Esophagus (tissue), 2 donors: ENCODE data around the gene ZCCHC17. TPM values are rescaled to one million over a fixed set of nuclear protein-coding genes. Genes with fewer than 3 reads are reported as not detected.

Experiments used
- H3K27ac ChIP-seq, 2 donors: one replicate each; pipeline ENCODE4 v1.5.1; 2013; ENCODE audit warnings: low read depth in 2 of 2, mild to moderate bottlenecking in 2 of 2, inconsistent platforms in 1 of 2, low read length in 1 of 2, moderate library complexity in 1 of 2
- H3K27me3 ChIP-seq, 2 donors: one replicate each; pipeline ENCODE4 v1.6.1; 2013; ENCODE audit warnings: low read length in 2 of 2, control low read depth in 1 of 2, mild to moderate bottlenecking in 1 of 2; ENCODE audit not compliant: insufficient read depth in 2 of 2, control insufficient read depth in 1 of 2
- H3K36me3 ChIP-seq, 2 donors: one replicate each; pipeline ENCODE4 v1.6.1; 2013; ENCODE audit warnings: low read length in 1 of 2; ENCODE audit not compliant: control insufficient read depth in 2 of 2, insufficient read depth in 2 of 2
- H3K4me1 ChIP-seq, 2 donors: one replicate each; pipeline ENCODE4 v1.6.1; 2013; ENCODE audit warnings: low read length in 1 of 2; ENCODE audit not compliant: control insufficient read depth in 2 of 2, insufficient read depth in 2 of 2
- H3K4me3 ChIP-seq, 2 donors: one replicate each; pipeline ENCODE4 v1.5.1; 2013; ENCODE audit warnings: low read length in 2 of 2, mild to moderate bottlenecking in 2 of 2, low read depth in 1 of 2, moderate library complexity in 1 of 2
- H3K9me3 ChIP-seq, 2 donors: one replicate each; pipeline ENCODE4 v1.6.1; 2013; ENCODE audit warnings: mild to moderate bottlenecking in 2 of 2, low read depth in 1 of 2, low read length in 1 of 2, moderate library complexity in 1 of 2; ENCODE audit not compliant: control insufficient read depth in 2 of 2, insufficient read depth in 1 of 2
- WGBS, 2 donors: extraction: QIAGEN DNeasy Blood & Tissue Kit; methylation state at CpG; one replicate each; pipeline ENCODE4 v1.1.7; 2013; 5-methylcytosine and 5-hydroxymethylcytosine counted together
- polyA plus RNA-seq, 2 donors: library from polyadenylated mRNA; stranded (reverse); fragments of 200-250 nt; gene quantifications; one replicate each; pipeline ENCODE4 v1.2.3, GENCODE V29; 2013
- donor health status: healthy with polysubstance abuse.
- donor health status: Bipolar disorder and iron deficiency.

Gene ZCCHC17
- polyA plus RNA-seq, 2 donors, result 16.9 to 20.3 TPM

- Histone ChIP-seq H3K36me3 (no peaks in the 10 kb centered on the region), H3K4me1 (peaks cover 0 to 6% of the 10 kb centered on the region in 2 donors), H3K9me3 (no peaks in the 10 kb centered on the region), H3K27ac (no peak overlapping the region), H3K4me3 (no peak overlapping the region), H3K27me3 (no peaks in the 10 kb centered on the region)
- 51 to 54% methylated on average over 6 of the region's 6 CpGs for whole genome bisulfite sequencing, 2 donors
Measured at GRCh38 chr1:31409946-31410858, 113.4 kb downstream of the ZCCHC17 start.

- H3K36me3 ChIP-seq, result no peaks in the 10 kb centered on the region
- H3K27ac ChIP-seq, result no peak overlapping the region
- H3K4me3 ChIP-seq, result no peak overlapping the region
- WGBS, 2 donors, result 72 to 79% methylated on average over 4 of the region's 4 CpGs
- H3K4me1 ChIP-seq, result peaks cover 0 to 6% of the 10 kb centered on the region in 2 donors
- H3K27me3 ChIP-seq, result no peaks in the 10 kb centered on the region
- H3K9me3 ChIP-seq, result no peaks in the 10 kb centered on the region
Measured at GRCh38 chr1:31410871-31411270, 114.0 kb downstream of the ZCCHC17 start.

- Histone ChIP-seq H3K4me3 (no peak overlapping the region), H3K4me1 (peaks cover 0 to 12% of the 10 kb centered on the region in 2 donors), H3K27me3 (no peaks in the 10 kb centered on the region), H3K27ac (no peak overlapping the region), H3K9me3 (no peaks in the 10 kb centered on the region), H3K36me3 (no peaks in the 10 kb centered on the region)
- 70 to 83% methylated on average over 2 of the region's 2 CpGs for WGBS, 2 donors
Measured at GRCh38 chr1:31412205-31412604, 115.4 kb downstream of the ZCCHC17 start.

- Histone ChIP-seq H3K4me1 (peaks cover 0 to 12% of the 10 kb centered on the region in 2 donors), H3K36me3 (no peaks in the 10 kb centered on the region), H3K27me3 (no peaks in the 10 kb centered on the region), H3K27ac (peak within 1 kb of the TSS; percentile 84 to 86), H3K9me3 (no peaks in the 10 kb centered on the region), H3K4me3 (peak within 1 kb of the TSS; percentile 73 to 75)
- WGBS, 2 donors, result 2 to 3% methylated on average over 42 to 63 of the region's 63 CpGs
Measured at GRCh38 chr1:31412732-31413404, 116.0 kb downstream of the ZCCHC17 start, which contains the start of gene SERINC2. TSS of gene SERINC2 (plus strand) at chr1:31413213. CDS start at chr1:31413266, 53 bp downstream.

GRCh38 chr1:31413405-31414001, 116.7 kb downstream of the ZCCHC17 start:
- Histone ChIP-seq H3K27ac (peak overlapping the region; percentile 84 to 86), H3K36me3 (no peaks in the 10 kb centered on the region), H3K4me1 (peaks cover 0 to 12% of the 10 kb centered on the region in 2 donors), H3K27me3 (no peaks in the 10 kb centered on the region), H3K4me3 (peak overlapping the region; percentile 73 to 75), H3K9me3 (no peaks in the 10 kb centered on the region)
- 0 to 1% methylated on average over 47 to 54 of the region's 54 CpGs for WGBS, 2 donors

Other genes with a start within 250 kb of the ZCCHC17 start
- 10 to 100 TPM; 15.7 to 16.4 TPM for gene PUM1, start 231.3 kb upstream of the ZCCHC17 start, polyA plus RNA-seq
- under 1 TPM; 0.16 to 0.38 TPM for gene NKAIN1, start 57.1 kb upstream of the ZCCHC17 start, polyA plus RNA-seq
- gene SNRNP40, start 244 bp upstream of the ZCCHC17 start, polyA plus RNA-seq, result 10 to 100 TPM in 1 of 2 donors, 1 to 10 TPM in 1; 8.7 to 23.9 TPM
- 1 to 10 TPM; 1.8 to 2.6 TPM for gene FABP3, start 76.0 kb downstream of the ZCCHC17 start, polyA plus RNA-seq
- 100 to 1,000 TPM in 1 of 2 donors, 10 to 100 TPM in 1; 84.2 to 119 TPM for gene SERINC2, start 116.2 kb downstream of the ZCCHC17 start, polyA plus RNA-seq